Hypothalamus (tissue), 51 donors: Measurements from ENCODE around the gene LHX3.
"Not testable (repeated sequence)": the region's sequence is repeated elsewhere in the genome, so short reads cannot be mapped to it uniquely, and the experiment has no call there.

Experiments used
- DNase-seq, 51 donors: peaks; one replicate each; lab custom pipeline; 2025; lab: John Stamatoyannopoulos, UW

Gene LHX3

GRCh38 chr9:136242918-136243525, 38.1 kb upstream of the LHX3 start:
- DNase-seq: no peak

GRCh38 chr9:136242248-136242647, 37.3 kb upstream of the LHX3 start:
- no peak for DNase-seq

GRCh38 chr9:136241542-136241941, 36.6 kb upstream of the LHX3 start:
- no peak for DNase-seq

GRCh38 chr9:136240941-136241340, 36.0 kb upstream of the LHX3 start:
- DNase-seq: no peak

- no peak for DNase-seq
These were observed 35.0 kb upstream of the LHX3 start for GRCh38 chr9:136239983-136240330.

GRCh38 chr9:136239135-136239982, 34.4 kb upstream of the LHX3 start:
- DNase-seq: no peak

- DNase-seq: no peak
These were observed 33.4 kb upstream of the LHX3 start for GRCh38 chr9:136238342-136238732.

- no peak for DNase-seq
These were observed 32.8 kb upstream of the LHX3 start for GRCh38 chr9:136237486-136238341.

- not testable (repeated sequence) for DNase-seq
These were observed 31.8 kb upstream of the LHX3 start for GRCh38 chr9:136236471-136237410.

GRCh38 chr9:136235709-136236455, 31.0 kb upstream of the LHX3 start:
- no peak for DNase-seq

GRCh38 chr9:136235171-136235570, 30.2 kb upstream of the LHX3 start:
- DNase-seq: no peak

- DNase-seq: no peak
These were observed 29.7 kb upstream of the LHX3 start for GRCh38 chr9:136234597-136234996.

GRCh38 chr9:136233868-136234267, 28.9 kb upstream of the LHX3 start:
- DNase-seq: no peak

- DNase-seq: no peak
These were observed 28.5 kb upstream of the LHX3 start for GRCh38 chr9:136233411-136233810.

- no peak for DNase-seq
These were observed 28.0 kb upstream of the LHX3 start for GRCh38 chr9:136232969-136233368.

GRCh38 chr9:136231478-136232297, 26.8 kb upstream of the LHX3 start:
- no peak for DNase-seq

GRCh38 chr9:136230773-136231172, 25.8 kb upstream of the LHX3 start:
- no peak for DNase-seq

GRCh38 chr9:136230365-136230764, 25.4 kb upstream of the LHX3 start:
- DNase-seq: no peak
